Epidermal melanocyte (primary cell): Measurements from ENCODE around the gene OR5B21.

Source experiments
- DNase-seq: peaks from one replicate; pipeline ENCODE4 v3.0.0; 2011; ENCODE audit warnings: low spot score; ENCODE audit not compliant: insufficient read length

Gene OR5B21

GRCh38 chr11:58508005-58508404 is at the start of gene OR5B21:
TSS of gene OR5B21 (minus strand) at chr11:58508105. CDS start at chr11:58508105, 0 bp downstream.
- DNase-seq: no peak

DNA sequence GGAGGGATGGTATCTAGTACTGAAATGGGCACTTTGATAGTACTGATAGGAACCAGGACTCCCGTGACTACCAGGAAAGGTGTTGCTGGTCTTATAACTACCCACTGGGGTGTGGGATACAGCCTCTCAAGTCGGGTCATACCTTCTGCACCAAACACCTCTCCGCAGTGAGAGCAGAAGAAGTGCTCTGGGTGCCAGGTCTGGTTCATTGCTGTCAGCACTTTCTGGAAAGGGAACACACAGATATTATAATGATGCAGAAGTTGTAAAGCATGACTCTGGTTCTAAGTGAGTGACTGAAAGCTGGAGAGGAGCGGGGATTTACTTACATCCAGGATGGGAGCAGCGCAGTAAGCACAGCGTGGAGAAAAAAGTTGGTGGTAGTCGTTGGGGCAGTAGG is 41.7 kb upstream of the OR5B21 start:
- DNase-seq: no peak

DNA sequence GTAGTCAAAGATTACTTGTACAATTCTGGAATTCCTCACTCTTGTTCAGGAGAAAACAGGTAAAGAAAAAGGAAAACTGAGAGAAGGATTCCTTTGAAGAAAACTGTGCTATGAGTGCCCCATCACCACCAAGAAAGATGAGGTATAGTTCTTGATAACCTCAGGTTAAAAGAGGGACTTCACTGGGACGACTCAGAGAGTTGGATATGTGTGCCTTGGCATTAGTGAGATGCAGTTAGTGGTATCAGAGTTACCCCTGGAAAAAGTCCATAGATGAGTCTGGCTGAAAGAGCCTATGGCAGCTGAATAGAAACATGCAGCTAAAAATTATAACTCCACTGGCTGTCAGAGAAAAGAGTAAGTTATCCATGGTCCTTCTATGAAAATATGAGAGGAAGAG is 38.9 kb upstream of the OR5B21 start:
- no peak for DNase-seq

DNA sequence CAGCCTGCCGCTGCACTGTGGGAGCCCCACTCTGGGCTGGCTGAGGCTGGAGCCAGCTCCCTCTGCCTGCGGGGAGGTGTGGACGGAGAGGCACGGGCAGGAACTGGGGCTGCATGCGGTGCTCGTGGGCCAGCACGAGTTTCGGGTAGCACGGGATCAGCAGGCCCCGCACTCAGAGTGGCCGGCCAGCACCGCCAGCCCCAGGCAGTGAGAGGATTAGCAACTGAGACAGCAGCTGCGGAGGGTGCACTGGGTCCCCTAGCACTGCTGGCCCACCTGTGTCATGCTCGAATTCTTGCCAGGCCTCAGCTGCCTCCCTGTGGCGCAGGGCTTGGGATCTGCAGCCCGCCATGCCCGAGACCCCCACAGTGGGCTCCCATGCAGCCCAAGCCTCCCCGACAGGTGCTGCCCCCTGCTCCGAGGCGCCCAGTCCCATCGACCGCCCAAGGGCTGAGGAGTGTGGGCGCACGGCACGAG is 24.0 kb upstream of the OR5B21 start:
- DNase-seq: no peak

GRCh38 chr11:58530236-58530635 is 22.3 kb upstream of the OR5B21 start:
- no peak for DNase-seq

DNA sequence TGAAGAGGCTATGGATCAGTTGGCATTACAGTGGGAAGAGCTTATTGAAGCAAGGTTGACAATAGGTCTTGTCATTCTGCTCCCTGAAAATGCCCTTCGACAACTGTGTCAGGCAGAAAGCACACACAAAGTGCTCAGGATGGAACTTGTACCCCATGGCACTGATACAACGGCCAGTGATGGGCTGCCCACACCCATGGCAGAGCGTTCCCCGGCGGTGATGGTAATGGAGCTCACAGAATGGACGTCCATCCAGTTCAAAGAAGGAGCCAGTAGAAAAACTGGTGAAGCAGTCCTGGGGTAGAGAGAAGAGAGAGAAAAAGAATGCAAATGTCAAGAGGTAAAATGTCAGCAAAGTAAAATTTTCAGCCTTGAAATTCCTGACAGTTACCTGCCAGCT is 19.5 kb upstream of the OR5B21 start:
- no peak for DNase-seq

GRCh38 chr11:58526721-58527120 is 18.8 kb upstream of the OR5B21 start:
- DNase-seq: no peak

GRCh38 chr11:58525037-58525614 is 17.2 kb upstream of the OR5B21 start:
- DNase-seq: no peak

DNA sequence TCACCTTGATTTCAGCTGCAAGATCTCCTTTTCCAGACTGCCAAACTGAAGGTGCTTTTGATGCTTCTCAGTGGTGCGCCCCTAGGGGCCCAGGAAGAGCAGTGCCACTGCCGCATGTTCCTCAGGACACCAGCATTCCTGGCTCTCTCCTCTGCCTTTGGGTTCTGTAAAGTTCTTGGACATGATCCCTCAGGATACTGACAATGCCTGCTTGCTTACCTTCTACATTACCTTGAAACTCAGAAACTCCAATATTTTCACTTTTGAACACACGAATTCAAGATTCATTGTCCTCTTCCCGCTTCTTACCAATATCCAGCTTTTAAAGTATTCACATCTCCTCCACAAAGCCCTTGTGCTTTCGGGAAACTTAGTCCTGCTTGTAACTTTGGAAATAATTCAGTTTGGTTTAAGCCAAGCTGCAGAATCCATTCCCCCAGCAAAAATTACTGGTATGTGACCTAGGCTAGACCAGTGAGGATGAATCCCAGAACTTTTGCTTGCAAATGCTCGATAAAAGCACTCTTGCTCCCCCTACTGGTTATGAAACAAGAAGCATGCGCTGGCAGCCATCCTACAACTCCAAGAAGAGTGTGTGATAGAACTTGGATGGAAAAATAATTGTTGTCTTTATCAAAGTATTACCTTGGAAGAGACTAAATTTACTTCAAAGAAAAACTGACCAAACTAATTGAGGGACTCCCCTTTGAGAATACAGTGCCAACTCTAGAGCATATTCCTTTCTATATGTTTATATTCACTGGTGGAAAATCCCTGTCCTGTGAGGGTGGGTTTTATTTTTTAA is 16.5 kb upstream of the OR5B21 start:
- DNase-seq: peak; percentile 76

- peak; percentile 42 for DNase-seq
These were observed 6.0 kb upstream of the OR5B21 start for GRCh38 chr11:58513747-58514367.

GRCh38 chr11:58511636-58512035 is 3.7 kb upstream of the OR5B21 start:
- DNase-seq: no peak

DNA sequence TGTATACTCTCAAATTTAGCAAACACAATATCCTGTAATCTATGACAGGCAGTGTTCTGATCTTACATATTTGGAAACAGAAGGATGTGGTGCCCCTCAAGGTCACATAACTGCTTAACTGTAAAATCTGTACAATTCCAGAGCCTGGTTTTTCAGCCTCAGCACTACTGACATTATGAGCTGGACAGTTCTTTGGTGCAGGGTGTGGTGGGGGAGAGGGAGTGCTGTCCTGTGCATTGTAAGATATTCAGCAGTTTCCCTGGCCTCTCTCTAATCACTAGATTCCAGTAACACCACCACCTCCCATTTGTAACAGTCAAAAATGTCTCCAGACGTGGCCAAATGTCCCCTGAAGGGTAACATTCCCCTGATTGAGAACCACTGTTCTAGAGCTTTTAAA is 1.8 kb upstream of the OR5B21 start:
- no peak for DNase-seq

DNA sequence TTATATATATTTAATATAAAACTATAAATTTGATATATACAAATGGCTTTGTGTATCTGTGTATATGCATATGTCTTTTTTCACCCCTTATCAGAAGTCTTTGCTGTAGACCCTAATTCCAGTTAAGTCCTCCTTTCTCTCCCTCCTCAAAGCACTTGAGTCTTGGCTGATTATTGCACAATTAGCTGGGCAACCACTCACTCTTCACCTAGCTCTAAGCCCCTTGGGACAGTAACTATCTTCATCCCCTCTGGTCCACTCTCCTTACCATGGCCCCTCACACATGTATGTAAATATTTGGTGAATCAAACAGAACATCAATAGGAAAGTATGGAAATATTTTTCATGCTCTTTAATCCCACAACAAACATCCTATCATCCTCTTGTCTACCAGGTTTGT is 909 bp upstream of the OR5B21 start:
- DNase-seq: no peak

GRCh38 chr11:58507355-58507754 is 550 bp downstream of the OR5B21 start:
- DNase-seq: no peak

GRCh38 chr11:58506935-58507334 is 970 bp downstream of the OR5B21 start:
- DNase-seq: no peak

GRCh38 chr11:58505849-58506248 is 2.1 kb downstream of the OR5B21 start:
- DNase-seq: no peak

- DNase-seq: no peak
These were observed 3.7 kb downstream of the OR5B21 start for GRCh38 chr11:58504232-58504631.

DNA sequence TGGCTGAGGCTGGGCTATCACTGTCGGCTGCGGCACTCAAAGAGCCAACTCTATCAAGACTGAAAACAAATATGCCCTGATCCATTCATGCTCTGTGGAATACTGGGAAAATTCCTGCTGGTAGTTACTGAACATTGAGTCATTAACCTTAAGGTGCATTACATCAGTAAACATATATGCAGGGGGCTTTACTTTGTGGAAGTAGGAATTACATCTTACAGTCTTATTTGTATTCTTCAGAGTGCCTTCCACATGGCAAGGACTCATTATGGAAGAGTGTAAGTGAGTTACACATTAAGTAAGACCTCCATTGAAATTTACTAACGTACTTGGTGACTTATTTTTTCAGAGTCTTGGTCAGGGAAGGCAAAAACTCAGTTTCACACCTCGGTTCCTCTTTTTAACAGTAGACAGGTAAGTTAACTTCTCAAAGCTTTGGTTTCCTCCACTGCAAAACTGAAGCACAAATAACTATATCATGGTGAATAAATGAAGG is 4.5 kb downstream of the OR5B21 start:
- no peak for DNase-seq

GRCh38 chr11:58502004-58502403 is 5.9 kb downstream of the OR5B21 start:
- no peak for DNase-seq

- DNase-seq: no peak
These were observed 9.4 kb downstream of the OR5B21 start for GRCh38 chr11:58498464-58498863.

DNA sequence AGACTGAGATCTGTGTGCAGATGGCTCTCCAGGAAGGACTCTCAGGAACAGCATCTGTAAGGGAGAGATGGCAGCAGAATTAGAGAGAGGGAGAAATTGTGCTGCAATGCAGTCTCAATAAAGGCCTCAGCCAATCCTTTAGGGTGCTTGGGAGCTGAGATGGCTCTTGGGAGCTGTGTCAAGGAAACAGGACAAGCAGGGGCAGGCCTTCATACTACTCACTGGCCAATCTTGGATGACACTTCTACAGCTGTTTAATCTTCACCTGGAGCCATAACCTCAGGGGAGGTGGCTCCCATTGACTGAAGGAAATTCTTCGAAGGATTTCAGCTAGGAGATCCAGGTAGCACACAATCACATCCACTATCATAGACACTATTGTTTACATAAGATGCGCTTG is 10.0 kb downstream of the OR5B21 start:
- DNase-seq: no peak

DNA sequence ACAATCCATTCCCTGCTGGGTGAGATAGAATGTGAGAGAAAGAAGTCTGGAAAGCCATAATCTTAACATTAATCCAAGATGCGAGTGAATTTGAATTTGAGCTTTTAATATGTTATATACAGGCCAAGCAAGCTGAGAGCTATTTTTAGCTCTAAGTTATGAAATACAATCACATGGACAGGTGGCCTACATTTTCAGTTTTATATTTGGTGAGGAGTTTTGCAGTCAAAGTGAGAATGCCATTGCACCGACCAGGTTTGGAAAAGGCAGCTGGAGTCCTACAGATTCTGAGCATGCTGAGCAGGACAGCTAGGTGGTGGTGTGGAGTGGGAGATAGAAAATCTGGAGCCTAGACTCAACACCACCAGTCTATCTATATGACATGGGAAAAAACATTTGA is 12.0 kb downstream of the OR5B21 start:
- no peak for DNase-seq
